ENCODE results near the gene SLC16A6. TPM values are rescaled to one million over a fixed set of nuclear protein-coding genes. Genes with fewer than 3 reads are reported as not detected.
"Not testable (repeated sequence)": the region's sequence is repeated elsewhere in the genome, so short reads cannot be mapped to it uniquely, and the experiment has no call there.

Gene SLC16A6
- polyA plus RNA-seq, 1 donor (not counting 4 experiments of a cell fraction or from before 2014, with no cell fraction given), result 0.14 TPM

DNA sequence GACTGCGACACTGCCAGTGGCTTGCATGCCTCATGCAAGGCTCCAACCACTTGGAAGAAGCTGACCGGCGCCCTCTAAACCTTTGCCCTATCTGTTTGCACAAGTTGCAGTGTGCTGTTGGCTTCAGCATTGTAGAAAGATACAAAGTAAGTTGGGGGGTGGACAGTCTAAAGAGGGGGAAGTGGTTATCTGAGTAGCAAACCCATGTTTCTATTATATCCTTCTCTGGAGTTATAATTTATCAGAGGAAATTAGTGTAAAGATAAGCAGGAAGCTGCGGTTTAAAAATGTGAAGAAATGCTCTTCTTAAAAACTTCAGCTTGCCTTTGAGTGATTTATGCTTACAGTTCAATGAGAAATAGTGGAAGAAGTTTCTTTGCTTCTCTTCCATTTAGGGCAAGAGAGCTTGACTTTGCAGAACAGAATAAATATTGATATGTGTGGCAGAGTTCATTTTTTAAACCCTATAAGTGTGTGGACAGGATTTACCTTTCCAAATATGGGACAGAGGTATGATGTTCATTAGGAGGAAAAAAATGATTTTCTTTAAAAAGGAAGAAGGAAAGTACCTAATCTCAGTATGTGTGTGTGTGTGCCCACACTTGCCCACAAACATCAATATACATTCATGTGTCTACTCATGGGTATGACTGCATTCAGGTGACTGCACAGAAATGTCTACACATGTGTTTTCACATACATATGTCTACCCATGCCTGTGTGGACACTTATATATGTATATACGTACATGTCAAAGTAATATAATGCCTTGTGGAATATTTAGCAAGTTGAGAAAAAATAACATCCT is 35.0 kb downstream of the SLC16A6 start:
- H3K27ac ChIP-seq (ENCODE audit: control insufficient read depth, insufficient read depth, low read length), result no peak overlapping the region
- H3K4me3 ChIP-seq (ENCODE audit: control insufficient read depth in 2 of 3, extremely low read depth in 1 of 3, insufficient read depth in 2 of 3, low read depth in 1 of 3, low read length in 3 of 3), result no peak overlapping the region
- H3K4me2 ChIP-seq (ENCODE audit: control insufficient read depth, extremely low read depth, insufficient read depth, low read depth, low read length), result no peak overlapping the region
- no peaks in the 10 kb centered on the region for H3K9me1 ChIP-seq (ENCODE audit: control insufficient read depth, extremely low read depth, insufficient read depth, low read length)
- no peaks in the 10 kb centered on the region for H3K27me3 ChIP-seq (ENCODE audit: control insufficient read depth, extremely low read depth, insufficient read depth, low read length)
- DNase-seq (ENCODE audit: low read depth, low spot score) (no peak), FAIRE-seq (no peak)
- H3K79me2 ChIP-seq (ENCODE audit: control insufficient read depth, insufficient read depth, low read length), result no peaks in the 10 kb centered on the region
- no peak overlapping the region for H2AFZ ChIP-seq (ENCODE audit: control insufficient read depth, low read length)
- TF ChIP-seq, protein P1, sequence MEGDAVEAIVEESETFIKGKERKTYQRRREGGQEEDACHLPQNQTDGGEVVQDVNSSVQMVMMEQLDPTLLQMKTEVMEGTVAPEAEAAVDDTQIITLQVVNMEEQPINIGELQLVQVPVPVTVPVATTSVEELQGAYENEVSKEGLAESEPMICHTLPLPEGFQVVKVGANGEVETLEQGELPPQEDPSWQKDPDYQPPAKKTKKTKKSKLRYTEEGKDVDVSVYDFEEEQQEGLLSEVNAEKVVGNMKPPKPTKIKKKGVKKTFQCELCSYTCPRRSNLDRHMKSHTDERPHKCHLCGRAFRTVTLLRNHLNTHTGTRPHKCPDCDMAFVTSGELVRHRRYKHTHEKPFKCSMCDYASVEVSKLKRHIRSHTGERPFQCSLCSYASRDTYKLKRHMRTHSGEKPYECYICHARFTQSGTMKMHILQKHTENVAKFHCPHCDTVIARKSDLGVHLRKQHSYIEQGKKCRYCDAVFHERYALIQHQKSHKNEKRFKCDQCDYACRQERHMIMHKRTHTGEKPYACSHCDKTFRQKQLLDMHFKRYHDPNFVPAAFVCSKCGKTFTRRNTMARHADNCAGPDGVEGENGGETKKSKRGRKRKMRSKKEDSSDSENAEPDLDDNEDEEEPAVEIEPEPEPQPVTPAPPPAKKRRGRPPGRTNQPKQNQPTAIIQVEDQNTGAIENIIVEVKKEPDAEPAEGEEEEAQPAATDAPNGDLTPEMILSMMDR (optimal IDR thresholded peaks at IDR 0.05 in 1 of 3, IDR thresholded peaks at IDR 0.05 in 1 of 3, conservative IDR thresholded peaks at IDR 0.05 in 1 of 3; ENCODE audit: extremely low read depth in 1 of 3, insufficient read depth in 2 of 3, low read length in 3 of 3), result no peak
- TF ChIP-seq EZH2 (IDR thresholded peaks at IDR 0.05; ENCODE audit: low read length), result no peak
- H3K9ac ChIP-seq (ENCODE audit: control insufficient read depth, extremely low read depth, insufficient read depth, low read length), result no peak overlapping the region
- dilution Hi-C loops (cut with MboI; ENCODE audit: extremely low pct_ligation_motif_present, low sequenced_read_pairs), result no loop called here
- H3K9me3 ChIP-seq (ENCODE audit: control insufficient read depth, low read depth, low read length), result no peaks in the 10 kb centered on the region
- no peaks in the 10 kb centered on the region for H4K20me1 ChIP-seq (ENCODE audit: control insufficient read depth, extremely low read depth, insufficient read depth, low read length)
- H3K4me1 ChIP-seq (ENCODE audit: control insufficient read depth, extremely low read depth, insufficient read depth, low read length), result peaks cover 3% of the 10 kb centered on the region
- peaks cover 3 to 13% of the 10 kb centered on the region in 2 experiments for H3K36me3 ChIP-seq (ENCODE audit: control insufficient read depth in 2 of 2, extremely low read depth in 1 of 2, insufficient read depth in 2 of 2, low read length in 2 of 2)

GRCh38 chr17:68255151-68255550 is 35.8 kb downstream of the SLC16A6 start:
- Histone ChIP-seq H3K4me3 (ENCODE audit: control insufficient read depth in 2 of 3, extremely low read depth in 1 of 3, insufficient read depth in 2 of 3, low read depth in 1 of 3, low read length in 3 of 3) (no peak overlapping the region), H2AFZ (ENCODE audit: control insufficient read depth, low read length) (no peak overlapping the region), H3K9me1 (ENCODE audit: control insufficient read depth, extremely low read depth, insufficient read depth, low read length) (no peaks in the 10 kb centered on the region), H3K4me1 (ENCODE audit: control insufficient read depth, extremely low read depth, insufficient read depth, low read length) (peaks cover 3% of the 10 kb centered on the region), H4K20me1 (ENCODE audit: control insufficient read depth, extremely low read depth, insufficient read depth, low read length) (no peaks in the 10 kb centered on the region), H3K36me3 (ENCODE audit: control insufficient read depth in 2 of 2, extremely low read depth in 1 of 2, insufficient read depth in 2 of 2, low read length in 2 of 2) (peaks cover 5 to 14% of the 10 kb centered on the region in 2 experiments), H3K27me3 (ENCODE audit: control insufficient read depth, extremely low read depth, insufficient read depth, low read length) (no peaks in the 10 kb centered on the region), H3K27ac (ENCODE audit: control insufficient read depth, insufficient read depth, low read length) (no peak overlapping the region), H3K79me2 (ENCODE audit: control insufficient read depth, insufficient read depth, low read length) (no peaks in the 10 kb centered on the region), H3K9ac (ENCODE audit: control insufficient read depth, extremely low read depth, insufficient read depth, low read length) (no peak overlapping the region), H3K4me2 (ENCODE audit: control insufficient read depth, extremely low read depth, insufficient read depth, low read depth, low read length) (no peak overlapping the region), H3K9me3 (ENCODE audit: control insufficient read depth, low read depth, low read length) (no peaks in the 10 kb centered on the region)
- dilution Hi-C loops (cut with MboI; ENCODE audit: extremely low pct_ligation_motif_present, low sequenced_read_pairs), result no loop called here
- DNase-seq (ENCODE audit: low read depth, low spot score) (no peak), FAIRE-seq (no peak)
- no peak for TF ChIP-seq EZH2 (IDR thresholded peaks at IDR 0.05; ENCODE audit: low read length)
- TF ChIP-seq, protein P1 (optimal IDR thresholded peaks at IDR 0.05 in 1 of 3, IDR thresholded peaks at IDR 0.05 in 1 of 3, conservative IDR thresholded peaks at IDR 0.05 in 1 of 3; ENCODE audit: extremely low read depth in 1 of 3, insufficient read depth in 2 of 3, low read length in 3 of 3), result no peak

- dilution Hi-C loops (cut with MboI; ENCODE audit: extremely low pct_ligation_motif_present, low sequenced_read_pairs); H3K4me2 ChIP-seq (ENCODE audit: control insufficient read depth, extremely low read depth, insufficient read depth, low read depth, low read length); H4K20me1 ChIP-seq (ENCODE audit: control insufficient read depth, extremely low read depth, insufficient read depth, low read length); H3K27me3 ChIP-seq (ENCODE audit: control insufficient read depth, extremely low read depth, insufficient read depth, low read length); H3K9me1 ChIP-seq (ENCODE audit: control insufficient read depth, extremely low read depth, insufficient read depth, low read length); H3K4me1 ChIP-seq (ENCODE audit: control insufficient read depth, extremely low read depth, insufficient read depth, low read length); H3K27ac ChIP-seq (ENCODE audit: control insufficient read depth, insufficient read depth, low read length); FAIRE-seq; DNase-seq (ENCODE audit: low read depth, low spot score); H2AFZ ChIP-seq (ENCODE audit: control insufficient read depth, low read length); H3K4me3 ChIP-seq (ENCODE audit: control insufficient read depth in 2 of 3, extremely low read depth in 1 of 3, insufficient read depth in 2 of 3, low read depth in 1 of 3, low read length in 3 of 3); H3K79me2 ChIP-seq (ENCODE audit: control insufficient read depth, insufficient read depth, low read length); H3K9me3 ChIP-seq (ENCODE audit: control insufficient read depth, low read depth, low read length); H3K9ac ChIP-seq (ENCODE audit: control insufficient read depth, extremely low read depth, insufficient read depth, low read length): not testable (repeated sequence)
- peaks cover 7 to 14% of the 10 kb centered on the region in 2 experiments for H3K36me3 ChIP-seq (ENCODE audit: control insufficient read depth in 2 of 2, extremely low read depth in 1 of 2, insufficient read depth in 2 of 2, low read length in 2 of 2)
Observed at GRCh38 chr17:68253426-68253825, 37.5 kb downstream of the SLC16A6 start.

Data from keratinocyte (primary cell).